NT2/D1 (cell line): Measurements from ENCODE around the gene INPP5K.

Experiments used
- SUZ12 ChIP-seq: IDR thresholded peaks from 2 replicates; pipeline ENCODE4 v1.6.1; 2011; ENCODE audit not compliant: insufficient read length, insufficient read depth; ENCODE audit errors: extremely low read depth
- YY1 ChIP-seq: IDR thresholded peaks from 2 replicates; pipeline ENCODE4 v1.6.1; 2011; ENCODE audit not compliant: insufficient read length, insufficient read depth
- ZNF274 ChIP-seq: IDR thresholded peaks from 2 replicates; pipeline ENCODE4 v1.6.1; 2011; ENCODE audit warnings: mild to moderate bottlenecking, low read depth, low read length

- TF ChIP-seq ZNF274 (no peak), YY1 (no peak), SUZ12 (no peak)
These were observed 37.2 kb upstream of the INPP5K start for GRCh38 chr17:1553354-1554266.
